HG03469 (cell line): ENCODE data around the gene BCL2L15.

ENCODE experiments used
- ATAC-seq: cut with Tn5 transposase; IDR thresholded peaks from one replicate; pipeline ENCODE4 v1.9.1; 2021; ENCODE audit warnings: mild to moderate bottlenecking, moderate library complexity, moderate number of reproducible peaks; ENCODE audit not compliant: unreplicated experiment

BCL2L15 gene

DNA sequence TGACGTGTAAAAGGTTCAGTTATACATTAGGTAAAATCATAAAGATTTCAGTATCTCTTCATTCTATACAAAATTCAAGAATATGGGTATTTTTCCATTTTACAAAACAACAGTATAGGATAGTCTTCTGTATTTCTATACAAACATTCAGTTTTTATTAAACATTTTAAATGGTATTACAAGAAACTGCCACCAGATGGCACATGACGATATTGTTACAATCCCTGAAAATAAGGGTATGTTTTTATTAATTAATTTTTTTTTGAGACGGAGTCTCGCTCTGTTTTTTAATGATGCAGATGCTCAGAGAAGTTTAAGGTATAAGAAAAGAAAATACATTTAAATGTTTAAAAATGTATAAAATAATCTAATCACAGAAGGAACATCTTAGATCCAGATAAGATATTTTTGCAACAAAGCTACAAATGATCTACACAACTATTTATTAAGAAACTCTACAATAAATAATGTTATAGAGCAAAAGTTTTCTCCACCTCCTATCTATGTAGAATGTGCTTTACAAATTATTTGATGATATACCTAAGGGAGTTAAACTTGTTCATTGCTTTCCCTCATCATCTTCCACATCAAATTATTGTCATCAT, 51.6 kb downstream of the BCL2L15 start:
- no peak for ATAC-seq

DNA sequence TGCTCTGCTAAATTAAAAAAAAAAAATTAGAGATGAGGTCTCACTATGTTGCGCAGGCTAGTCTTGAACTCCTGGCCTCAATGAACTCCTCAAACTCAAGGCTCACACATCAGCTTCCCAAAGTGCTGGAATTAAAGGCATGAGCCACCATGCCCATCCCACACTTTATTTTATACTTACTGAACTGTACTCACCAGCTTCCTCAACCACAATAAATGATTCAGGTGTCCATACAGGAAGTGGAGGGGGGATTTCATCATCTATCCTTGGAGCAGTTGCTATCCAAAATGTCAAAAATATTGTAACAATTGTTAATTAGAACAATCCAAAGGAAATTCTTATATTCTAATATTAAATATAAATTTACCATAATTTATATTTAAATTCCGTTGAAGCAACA, 52.7 kb downstream of the BCL2L15 start:
- ATAC-seq = no peak
